Glomerular visceral epithelial cell (primary cell): Measurements from ENCODE around the gene TMED5.
A peak's percentile ranks its signal among the peaks of the same experiment; 100 is the strongest.

ENCODE experiments used
- DNase-seq: peaks from one replicate; pipeline ENCODE4 v3.0.0-alpha.2; 2016; ENCODE audit errors: extremely low spot score

The TMED5 gene

GRCh38 chr1:93123201-93123783 is 56.9 kb downstream of the TMED5 start:
- DNase-seq = no peak

GRCh38 chr1:93120614-93121013 is 59.6 kb downstream of the TMED5 start:
- no peak for DNase-seq

GRCh38 chr1:93114391-93114790 is 65.8 kb downstream of the TMED5 start:
- no peak for DNase-seq

GRCh38 chr1:93113127-93113526 is 67.1 kb downstream of the TMED5 start:
- DNase-seq = no peak

DNA sequence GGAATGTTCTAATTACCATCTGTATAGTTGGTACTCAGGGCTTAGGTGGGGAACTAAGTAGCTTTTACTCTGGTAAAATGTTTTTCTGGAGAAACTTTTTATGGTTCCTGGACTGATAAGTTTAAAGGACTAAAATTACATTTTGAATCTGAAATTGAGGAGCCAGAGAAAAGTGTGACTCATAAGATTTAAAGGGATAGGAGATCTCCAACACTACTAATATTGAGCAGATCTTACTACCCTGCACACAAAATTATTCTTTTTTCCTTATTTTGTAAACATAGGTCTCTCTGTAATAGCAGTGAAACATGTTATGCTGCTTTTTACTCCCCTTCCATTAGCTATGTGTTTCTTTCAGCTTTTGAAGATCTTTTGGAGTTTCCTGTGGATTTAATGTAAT is 68.7 kb downstream of the TMED5 start:
- no peak for DNase-seq

DNA sequence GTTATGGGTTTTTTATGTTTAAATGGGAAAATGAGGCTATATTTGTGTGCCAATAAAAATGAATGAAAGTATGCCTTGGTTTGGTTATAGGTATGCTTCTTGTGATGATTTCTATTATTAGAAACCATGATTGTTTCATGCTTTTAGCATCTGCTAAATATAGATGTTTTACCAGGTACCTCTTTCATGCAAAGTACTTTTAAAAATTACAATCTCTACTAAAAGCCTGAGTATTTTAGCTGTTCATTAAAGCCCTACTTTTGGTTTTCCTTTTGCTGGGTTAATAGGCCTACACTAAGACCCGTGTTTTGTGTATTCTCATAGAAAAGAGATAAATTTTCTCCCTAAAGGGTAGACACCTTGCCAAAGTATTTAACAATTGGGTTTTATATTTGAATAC is 69.1 kb downstream of the TMED5 start:
- no peak for DNase-seq

- no peak for DNase-seq
Measured at GRCh38 chr1:93109578-93109977, 70.6 kb downstream of the TMED5 start.

DNA sequence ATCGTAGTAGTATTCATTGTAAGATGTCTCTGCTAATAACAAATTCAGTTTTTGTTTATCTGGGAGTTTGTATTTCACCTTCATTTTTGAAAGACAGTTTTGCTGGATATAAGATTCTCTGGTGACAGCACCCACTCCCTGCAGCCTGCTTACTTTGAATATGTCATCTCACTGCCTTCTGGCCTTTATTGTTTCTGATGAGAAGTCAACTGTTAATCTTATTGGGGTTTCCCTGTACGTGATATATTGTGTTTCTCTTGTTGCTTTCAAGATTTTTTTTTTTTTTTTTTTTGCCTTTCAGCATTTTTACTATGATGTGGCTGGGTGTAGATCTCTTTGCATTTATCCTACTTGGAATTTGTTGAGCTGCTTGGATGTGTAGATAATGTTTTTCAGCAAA is 71.9 kb downstream of the TMED5 start:
- no peak for DNase-seq

DNA sequence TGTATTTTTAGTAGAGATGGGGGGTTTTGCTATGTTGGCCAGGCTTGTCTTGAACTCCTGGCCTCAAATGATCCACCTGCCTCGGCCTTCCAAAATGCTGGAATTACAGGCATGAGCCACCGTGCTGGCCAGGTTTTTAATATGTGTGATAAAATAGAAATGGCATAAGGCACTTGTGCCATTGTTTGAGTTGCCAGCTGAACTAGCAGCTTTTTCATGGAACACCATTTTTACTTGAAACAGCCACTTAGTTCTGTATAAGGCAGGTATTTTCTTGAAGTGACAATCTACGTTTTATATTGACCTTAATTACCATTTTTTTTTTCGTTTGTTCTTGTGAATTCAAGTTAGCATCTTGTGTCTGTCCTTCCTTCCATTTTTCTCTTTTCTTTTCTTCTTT is 72.8 kb downstream of the TMED5 start:
- DNase-seq = no peak

GRCh38 chr1:93106226-93106625 is 74.0 kb downstream of the TMED5 start:
- peak; percentile 37 for DNase-seq

- no peak for DNase-seq
Measured at GRCh38 chr1:93102142-93102541, 78.1 kb downstream of the TMED5 start.
